A549 (cell line): Measurements from ENCODE around the gene PRKCE. TPM values are rescaled to one million over a fixed set of nuclear protein-coding genes. Genes with fewer than 3 reads are reported as not detected.

Experiments
- ATAC-seq, 2 experiments: fragments of 200-7000 bp in 1 of 2; fragments of >200 bp in 1 of 2; cut with Nextera tagmentation in 1 of 2; cut with Tn5 transposase in 1 of 2; 3 replicates each; pipeline versions ENCODE4 v1.8.0 to v1.9.1; 2018 to 2020; ENCODE audit warnings: mild to moderate bottlenecking in 1 of 2, moderate library complexity in 1 of 2
- CTCF ChIA-PET: fragments of 300-600 bp; sonication (Branson Sonifier 250); formaldehyde crosslinking; extraction: SDS; loops from one replicate; lab custom pipeline; 2021; ENCODE audit warnings: antibody characterized with exemption, inconsistent platforms; lab: Yijun Ruan, JAX
- POLR2A ChIA-PET: fragments of 350-600 bp; formaldehyde crosslinking; extraction: SDS; loops from one replicate; lab custom pipeline; 2021; ENCODE audit warnings: antibody characterized with exemption, inconsistent platforms; lab: Yijun Ruan, JAX
- DNase-seq, 2 experiments: peaks; one replicate each; pipeline versions ENCODE4 v3.0.0 to v3.0.0-alpha.2; 2011 to 2016; ENCODE audit warnings: low read depth in 1 of 2, low spot score in 1 of 2
- FAIRE-seq: peaks from 2 replicates; lab custom pipeline; 2011; peaks lifted over from hg19 to GRCh38; lab: Jason Lieb, UNC
- H3K27ac ChIP-seq, 2 experiments: fragments of >200 bp; sonication (Bioruptor Twin); formaldehyde crosslinking; 3 replicates each; pipeline ENCODE4 v1.5.1; 2016 to 2017
- H3K4me1 ChIP-seq: fragments of >200 bp; sonication (Bioruptor Twin); formaldehyde crosslinking; 3 replicates; pipeline ENCODE4 v1.6.1; 2016
- H3K4me2 ChIP-seq: fragments of >200 bp; sonication (Bioruptor Twin); formaldehyde crosslinking; 3 replicates; pipeline ENCODE4 v1.6.1; 2016
- H3K4me3 ChIP-seq: fragments of >200 bp; sonication (Bioruptor Twin); formaldehyde crosslinking; 3 replicates; pipeline ENCODE4 v1.5.1; 2016
- H3K9me3 ChIP-seq: fragments of >200 bp; sonication (Bioruptor Twin); formaldehyde crosslinking; 3 replicates; pipeline ENCODE4 v1.6.1; 2016
- BCL3 ChIP-seq: fragments of >200 bp; sonication (Bioruptor Twin); formaldehyde crosslinking; IDR thresholded peaks from 3 replicates; pipeline ENCODE4 v1.6.1; 2016
- BHLHE40 ChIP-seq: IDR thresholded peaks from 2 replicates; pipeline ENCODE4 v1.6.1; 2012; ENCODE audit warnings: low read depth, low read length, inconsistent platforms
- E2F6 ChIP-seq: IDR thresholded peaks from 2 replicates; pipeline ENCODE4 v1.6.1; 2012; ENCODE audit warnings: low read depth, borderline replicate concordance
- EHF ChIP-seq: fragments of 250-450 bp; sonication (Bioruptor Pico); IDR thresholded peaks from 2 replicates; pipeline ENCODE4 v1.5.0; 2020; ENCODE audit warnings: mild to moderate bottlenecking
- ELK1 ChIP-seq: fragments of 150-350 bp; IDR thresholded peaks from 2 replicates; pipeline ENCODE4 v1.6.1; 2014; ENCODE audit warnings: low read depth, mild to moderate bottlenecking, low read length
- FOSB ChIP-seq: fragments of 250-450 bp; sonication (Bioruptor Pico); IDR thresholded peaks from 2 replicates; pipeline ENCODE4 v1.5.0; 2020; ENCODE audit warnings: mild to moderate bottlenecking, moderate library complexity
- HDAC2 ChIP-seq: fragments of 200-600 bp; sonication (generic); IDR thresholded peaks from 2 replicates; pipeline ENCODE4 v1.6.1; 2016
- HOXB13 ChIP-seq: fragments of 250-450 bp; sonication (Bioruptor Pico); IDR thresholded peaks from 2 replicates; pipeline ENCODE4 v1.5.0; 2020; ENCODE audit warnings: low read depth, mild to moderate bottlenecking, moderate library complexity
- JUNB ChIP-seq: fragments of >200 bp; sonication (Bioruptor Twin); formaldehyde crosslinking; IDR thresholded peaks from 2 replicates; pipeline ENCODE4 v1.6.1; 2016
- KDM5A ChIP-seq: fragments of 200-600 bp; sonication (generic); IDR thresholded peaks from 2 replicates; pipeline ENCODE4 v1.6.1; 2016; ENCODE audit warnings: antibody characterized with exemption, mild to moderate bottlenecking
- MAX ChIP-seq: IDR thresholded peaks from 2 replicates; pipeline ENCODE4 v1.6.1; 2012
- MYC ChIP-seq: IDR thresholded peaks from 2 replicates; pipeline ENCODE4 v1.6.1; 2012; ENCODE audit warnings: mild to moderate bottlenecking, inconsistent platforms, low read length, improper control_type of control experiment, borderline replicate concordance
- NFE2L2 ChIP-seq: fragments of 150-350 bp; conservative IDR thresholded peaks from 2 replicates; pipeline ENCODE4 v1.6.1; 2014; ENCODE audit warnings: low read length
- PBX3 ChIP-seq: IDR thresholded peaks from 2 replicates; pipeline ENCODE4 v1.6.1; 2012
- PHF8 ChIP-seq: fragments of 200-600 bp; sonication (generic); IDR thresholded peaks from 2 replicates; pipeline ENCODE4 v1.6.1; 2016; ENCODE audit warnings: low read depth, mild to moderate bottlenecking, antibody characterized with exemption, moderate library complexity, borderline replicate concordance
- RAD21 ChIP-seq, 2 experiments: fragments of >200 bp in 1 of 2; sonication (Bioruptor Twin) in 1 of 2; formaldehyde crosslinking in 1 of 2; IDR thresholded peaks in 1 of 2; conservative IDR thresholded peaks in 1 of 2; 2 replicates in 1 of 2; 3 replicates in 1 of 2; pipeline ENCODE4 v1.6.1; 2012 to 2018; ENCODE audit warnings: inconsistent platforms in 1 of 2
- REST ChIP-seq: fragments of 200-600 bp; sonication (generic); IDR thresholded peaks from 2 replicates; pipeline ENCODE4 v1.6.1; 2016; ENCODE audit warnings: antibody characterized with exemption, mild to moderate bottlenecking, moderate library complexity
- RNF2 ChIP-seq: fragments of 200-600 bp; sonication (generic); IDR thresholded peaks from 2 replicates; pipeline ENCODE4 v1.6.1; 2016; ENCODE audit warnings: low read depth, mild to moderate bottlenecking, antibody characterized with exemption, moderate library complexity, borderline replicate concordance
- SMC3 ChIP-seq: fragments of >200 bp; sonication (Bioruptor Twin); formaldehyde crosslinking; IDR thresholded peaks from 3 replicates; pipeline ENCODE4 v1.6.1; 2018; ENCODE audit warnings: inconsistent platforms
- TFCP2L1 ChIP-seq: fragments of 250-450 bp; sonication (Bioruptor Pico); IDR thresholded peaks from 2 replicates; pipeline ENCODE4 v1.5.0; 2021; ENCODE audit warnings: mild to moderate bottlenecking
- USF2 ChIP-seq: fragments of 450-650 bp; IDR thresholded peaks from 2 replicates; pipeline ENCODE4 v1.6.1; 2014; ENCODE audit warnings: antibody characterized with exemption
- ZC3H11A ChIP-seq: fragments of 450-650 bp; IDR thresholded peaks from 2 replicates; pipeline ENCODE4 v1.6.1; 2014; ENCODE audit warnings: antibody characterized with exemption, mild to moderate bottlenecking
- WGBS: methylation state at CpG from one replicate; pipeline ENCODE4 v1.1.6; 2017; ENCODE audit errors: missing lambda C conversion rate; 5-methylcytosine and 5-hydroxymethylcytosine counted together
- polyA plus RNA-seq, 4 experiments: library from polyadenylated mRNA; depleted of rRNA in 3 of 4; stranded (reverse); fragments of >200 nt; fragmentation: RNase III in 1 of 4; extraction: RNeasy Plus Mini Kit Qiagen cat#74134 plus additional on column Dnase treatment in 1 of 4; gene quantifications; 2 replicates in 3 of 4; 3 replicates in 1 of 4; pipeline ENCODE4 v1.2.3, GENCODE V29; 2011 to 2017

PRKCE gene
- polyA plus RNA-seq, 2 of the 4 experiments (the other 2 are of a cell fraction) = 11.5 to 12.0 TPM

- no peak for ATAC-seq
- Histone ChIP-seq H3K9me3 (no peaks in the 10 kb centered on the region), H3K4me3 (peak overlapping the region; percentile 83), H3K4me1 (peaks cover 23% of the 10 kb centered on the region), H3K27ac (peak overlapping the region; percentile 86 to 90; a peak in 5 of 6 replicates), H3K4me2 (peak overlapping the region; percentile 82)
- ChIA-PET CTCF (interaction anchor here (0.8 to 7.0 kb wide), 10 partner anchors 10 to 716 kb away, joined by 3 to 50 read pairs (median 4); no protein-coding TSS in a partner anchor), POLR2A (interaction anchor here (0.6 to 1.4 kb wide), 4 partner anchors 286 to 343 kb away, joined by 3 to 6 read pairs (median 4); no protein-coding TSS in a partner anchor)
- no peak for FAIRE-seq
- no peak for DNase-seq
- 82% methylated on average over 10 of the region's 10 CpGs for WGBS
- no peak for TF ChIP-seq USF2
- TF ChIP-seq HOXB13 (CRISPR knock-in tag) = no peak
- TF ChIP-seq ZC3H11A = no peak
- no peak for TF ChIP-seq NFE2L2
- TF ChIP-seq SMC3 = 0 out of 3 replicates have a peak, but pooled peaks have one; percentile 3
- TF ChIP-seq RAD21 (conservative IDR thresholded peaks at IDR 0.05 in 1 of 2, IDR thresholded peaks at IDR 0.05 in 1 of 2) = no peak
- TF ChIP-seq PHF8 = no peak
- no peak for TF ChIP-seq JUNB
- TF ChIP-seq MYC = no peak
These were observed 2.0 kb upstream of the PRKCE start for GRCh38 chr2:45649462-45649857.

GRCh38 chr2:45649858-45650811, 1.3 kb upstream of the PRKCE start:
- peak; percentile 55 to 74 for DNase-seq
- CTCF ChIA-PET = interaction anchor here (0.6 to 7.0 kb wide), 15 partner anchors 11 to 716 kb away, joined by 3 to 50 read pairs (median 3); no protein-coding TSS in a partner anchor
- H3K4me3 ChIP-seq = peak overlapping the region; percentile 83
- H3K4me2 ChIP-seq = peak overlapping the region; percentile 82
- peak; percentile 55 to 66 for ATAC-seq
- peak overlapping the region; percentile 86 to 90 for H3K27ac ChIP-seq
- H3K9me3 ChIP-seq = no peaks in the 10 kb centered on the region
- 4% methylated on average over 57 of the region's 66 CpGs for WGBS
- POLR2A ChIA-PET = interaction anchor here (0.5 to 1.4 kb wide), 7 partner anchors 9 to 1694 kb away, joined by 3 to 6 read pairs (median 4); no protein-coding TSS in a partner anchor
- peak; percentile 57; the same call in 1 of the 2 replicates for TF ChIP-seq PHF8
- no peak for TF ChIP-seq EHF (CRISPR knock-in tag)
- TF ChIP-seq RNF2 = no peak
- no peak for TF ChIP-seq ELK1
- no peak for TF ChIP-seq TFCP2L1 (CRISPR knock-in tag)
- no peak for TF ChIP-seq REST
- 0 out of 2 replicates have a peak, but pooled peaks have one; percentile 34 for TF ChIP-seq PBX3
- no peak for TF ChIP-seq FOSB (CRISPR knock-in tag)
- TF ChIP-seq MAX = peak; percentile 27; the same call in 1 of the 2 replicates
- peak; percentile 89 for TF ChIP-seq USF2
- peak; percentile 64 for TF ChIP-seq BHLHE40
- TF ChIP-seq KDM5A = no peak
- TF ChIP-seq E2F6 = 0 out of 2 replicates have a peak, but pooled peaks have one; percentile 9
- TF ChIP-seq BCL3 = no peak
- TF ChIP-seq HDAC2 = no peak
- TF ChIP-seq, all 56 proteins: peak for 6
- no peak for FAIRE-seq
- H3K4me1 ChIP-seq = peaks cover 23% of the 10 kb centered on the region
